HEK293T (cell line): ENCODE results near the gene SEZ6L.

Experiments
- ARNT ChIP-seq: fragments of 450-650 bp; IDR thresholded peaks from 2 replicates; pipeline ENCODE4 v1.6.1; 2017; ENCODE audit warnings: mild to moderate bottlenecking
- FOXK2 ChIP-seq: fragments of 450-650 bp; IDR thresholded peaks from 2 replicates; pipeline ENCODE4 v1.6.1; 2016; ENCODE audit warnings: mild to moderate bottlenecking
- L3MBTL2 ChIP-seq: fragments of 450-650 bp; conservative IDR thresholded peaks from 2 replicates; pipeline ENCODE4 v1.6.1; 2016; ENCODE audit warnings: mild to moderate bottlenecking
- SP1 ChIP-seq: fragments of 450-650 bp; IDR thresholded peaks from 2 replicates; pipeline ENCODE4 v1.6.1; 2017
- SUZ12 ChIP-seq: fragments of 450-650 bp; IDR thresholded peaks from 2 replicates; pipeline ENCODE4 v1.6.1; 2016; ENCODE audit warnings: mild to moderate bottlenecking
- TARDBP ChIP-seq: fragments of 450-650 bp; IDR thresholded peaks from 2 replicates; pipeline ENCODE4 v1.6.1; 2016

- TF ChIP-seq TARDBP (no peak), FOXK2 (no peak), SP1 (no peak), SUZ12 (no peak), L3MBTL2 (no peak), ARNT (no peak)
These were observed 36.2 kb downstream of the SEZ6L start for GRCh38 chr22:26205494-26205893.
